Motor neuron (in vitro differentiated cells): ENCODE measurements around the gene IQCK. TPM values are rescaled to one million over a fixed set of nuclear protein-coding genes. Genes with fewer than 3 reads are reported as not detected.
A peak's percentile ranks its signal among the peaks of the same experiment; 100 is the strongest.
"Not testable (repeated sequence)": the region's sequence is repeated elsewhere in the genome, so short reads cannot be mapped to it uniquely, and the experiment has no call there.

ENCODE experiments used
- ATAC-seq, 8 experiments: fragments of 200-7000 bp; cut with Tn5 transposase; replicated peaks in 6 of 8; 2 replicates each; pipeline ENCODE4 v1.8.0; 2021; ENCODE audit warnings: mild to moderate bottlenecking in 8 of 8, moderate library complexity in 8 of 8
- H3K27ac ChIP-seq, 2 donors: fragments of 250-450 bp; sonication (Bioruptor Pico); 2 replicates each; pipeline ENCODE4 v1.9.0; 2021; ENCODE audit warnings: antibody characterized with exemption in 2 of 2, mild to moderate bottlenecking in 2 of 2, moderate library complexity in 1 of 2
- H3K4me1 ChIP-seq, 2 donors: fragments of 250-450 bp; sonication (Bioruptor Pico); replicated peaks in 1 of 2; 2 replicates each; pipeline ENCODE4 v1.6.1; 2021; ENCODE audit warnings: antibody characterized with exemption in 2 of 2, mild to moderate bottlenecking in 2 of 2, moderate library complexity in 1 of 2
- H3K4me3 ChIP-seq, 5 donors: fragments of 250-450 bp; sonication (Bioruptor Pico); 2 replicates each; pipeline ENCODE4 v1.9.0; 2021; ENCODE audit warnings: antibody characterized with exemption in 5 of 5, mild to moderate bottlenecking in 5 of 5, moderate library complexity in 4 of 5
- WGBS, 10 experiments: fragments of 450-650 bp; shearing (Covaris generic); methylation state at CpG; one replicate each; pipeline ENCODE4 v1.0.0; 2022; 5-methylcytosine and 5-hydroxymethylcytosine counted together
- in situ Hi-C, 9 experiments: fragments of 400-800 bp; cut with MboI; loops; one replicate each; pipeline ENCODE4 v1.15.0; 2021; ENCODE audit warnings: low sequenced_read_pairs in 9 of 9, low pct_unique_long_range_greater_than_20kb in 2 of 9; ENCODE audit not compliant: unreplicated experiment in 9 of 9
- total RNA-seq, 8 experiments: library from RNA; unstranded; fragments of 300-600 nt; gene quantifications; 2 replicates each; pipeline versions ENCODE4 v1.2.3 to v1.2.4, GENCODE V29; 2022

The IQCK gene
- total RNA-seq, 8 experiments from 2014 or later, result 7.0 to 44.1 (median 27.7) TPM

GRCh38 chr16:19712418-19713058 is 5.5 kb upstream of the IQCK start:
- WGBS, 10 experiments, result 97 to 100% (median 100%) methylated on average over 1 to 4 of the region's 11 CpGs; no CpG with 5 or more reads in 5 of the 10 experiments
- ATAC-seq, result no peak
- in situ Hi-C loops, result loop anchor here in 6 of 9 experiments (10.0 to 25.0 kb wide), 2 partner anchors 172 to 175 kb away; partner anchors contain the start of gene GPRC5B (in 6 of the 6)
- no peak overlapping the region for H3K4me3 ChIP-seq
- H3K4me1 ChIP-seq, result peaks cover 8% of the 10 kb centered on the region in 2 donors
- H3K27ac ChIP-seq, result no peak overlapping the region

- ATAC-seq, result no peak
- 50 to 100% (median 88%) methylated on average over 1 to 4 of the region's 6 CpGs; no CpG with 5 or more reads in 2 of the 10 experiments for WGBS, 10 experiments
- no peak overlapping the region for H3K27ac ChIP-seq
- in situ Hi-C loops, result loop anchor here in 6 of 9 experiments (10.0 to 25.0 kb wide), 2 partner anchors 171 to 174 kb away; partner anchors contain the start of gene GPRC5B (in 6 of the 6)
- H3K4me3 ChIP-seq, result no peak overlapping the region
- peaks cover 8% of the 10 kb centered on the region in 2 donors for H3K4me1 ChIP-seq
Measured at GRCh38 chr16:19713697-19714096, 4.4 kb upstream of the IQCK start.

- 77 to 100% (median 87%) methylated on average over 1 to 4 of the region's 5 CpGs; no CpG with 5 or more reads in 5 of the 10 experiments for WGBS, 10 experiments
- H3K4me3 ChIP-seq, result no peak overlapping the region
- H3K4me1 ChIP-seq, result peaks cover 16 to 18% of the 10 kb centered on the region in 2 donors
- in situ Hi-C loops, result loop anchor here in 6 of 9 experiments (10.0 to 25.0 kb wide), 2 partner anchors 169 to 172 kb away; partner anchors contain the start of gene GPRC5B (in 6 of the 6)
- no peak overlapping the region for H3K27ac ChIP-seq
- no peak for ATAC-seq
Measured at GRCh38 chr16:19715566-19715965, 2.5 kb upstream of the IQCK start.

- peaks cover 16 to 18% of the 10 kb centered on the region in 2 donors for H3K4me1 ChIP-seq
- peak overlapping the region in 2 of 5 donors; percentile 81 to 99 for H3K4me3 ChIP-seq
- no peak overlapping the region for H3K27ac ChIP-seq
- WGBS, 10 experiments, result 80 to 100% (median 83%) methylated on average over 1 of the region's 1 CpG; no CpG with 5 or more reads in 3 of the 10 experiments
- no peak for ATAC-seq
- in situ Hi-C loops, result loop anchor here in 6 of 9 experiments (10.0 to 25.0 kb wide), 2 partner anchors 169 to 171 kb away; partner anchors contain the start of gene GPRC5B (in 6 of the 6)
Measured at GRCh38 chr16:19716183-19716582, 1.9 kb upstream of the IQCK start.

GRCh38 chr16:19716728-19717127 is 1.3 kb upstream of the IQCK start:
- 0 to 34% (median 18%) methylated on average over 1 to 11 of the region's 11 CpGs; no CpG with 5 or more reads in 2 of the 10 experiments for WGBS, 10 experiments
- ATAC-seq, H3K27ac ChIP-seq: not testable (repeated sequence)
- Histone ChIP-seq H3K4me1 (peaks cover 16 to 18% of the 10 kb centered on the region in 2 donors), H3K4me3 (peak overlapping the region; percentile 56 to 99 (median 81))
- in situ Hi-C loops, result loop anchor here in 6 of 9 experiments (10.0 to 25.0 kb wide), 2 partner anchors 168 to 171 kb away; partner anchors contain the start of gene GPRC5B (in 6 of the 6)

- 0 to 6% (median 0%) methylated on average over 3 to 7 of the region's 10 CpGs; no CpG with 5 or more reads in 1 of the 10 experiments for WGBS, 10 experiments
- peaks cover 16 to 18% of the 10 kb centered on the region in 2 donors for H3K4me1 ChIP-seq
- H3K4me3 ChIP-seq, result peak overlapping the region; percentile 56 to 99 (median 81)
- in situ Hi-C loops, result loop anchor here in 6 of 9 experiments (10.0 to 25.0 kb wide), 2 partner anchors 167 to 170 kb away; partner anchors contain the start of gene GPRC5B (in 6 of the 6)
- peak overlapping the region; percentile 26 to 87 for H3K27ac ChIP-seq
- ATAC-seq, result peak in 2 of 8 experiments; percentile 1 to 3
Measured at GRCh38 chr16:19717314-19717713, 757 bp upstream of the IQCK start.

GRCh38 chr16:19718624-19718965 is 524 bp downstream of the IQCK start:
- in situ Hi-C loops, result loop anchor here in 6 of 9 experiments (10.0 to 25.0 kb wide), 2 partner anchors 166 to 169 kb away; partner anchors contain the start of gene GPRC5B (in 6 of the 6)
- peak in 4 of 8 experiments; percentile 17 to 24 (median 20) for ATAC-seq
- H3K4me3 ChIP-seq, result peak overlapping the region; percentile 56 to 99 (median 81)
- H3K27ac ChIP-seq, result peak overlapping the region; percentile 65 to 87
- WGBS, 10 experiments, result 7% methylated on average over 3 of the region's 21 CpGs; no CpG with 5 or more reads in 9 of the 10 experiments
- peaks cover 16 to 18% of the 10 kb centered on the region in 2 donors for H3K4me1 ChIP-seq

- no peak for ATAC-seq
- no peak overlapping the region for H3K4me3 ChIP-seq
- H3K27ac ChIP-seq, result no peak overlapping the region
- in situ Hi-C loops, result loop anchor here in 5 of 9 experiments (25.0 kb wide), 1 partner anchor 165 kb away; the partner anchor contains the start of gene GPRC5B (in 5 of the 5)
- 75 to 100% (median 94%) methylated on average over 2 to 10 of the region's 11 CpGs; no CpG with 5 or more reads in 1 of the 10 experiments for WGBS, 10 experiments
- peaks cover 8 to 9% of the 10 kb centered on the region in 2 donors for H3K4me1 ChIP-seq
Measured at GRCh38 chr16:19722269-19722952, 4.3 kb downstream of the IQCK start.

GRCh38 chr16:19722981-19723380 is 4.9 kb downstream of the IQCK start:
- in situ Hi-C loops, result loop anchor here in 5 of 9 experiments (25.0 kb wide), 1 partner anchor 164 kb away; the partner anchor contains the start of gene GPRC5B (in 5 of the 5)
- no peak for ATAC-seq
- no peak overlapping the region for H3K4me3 ChIP-seq
- 20 to 75% (median 50%) methylated on average over 1 to 3 of the region's 7 CpGs; no CpG with 5 or more reads in 3 of the 10 experiments for WGBS, 10 experiments
- H3K27ac ChIP-seq, result no peak overlapping the region
- H3K4me1 ChIP-seq, result peaks cover 8 to 9% of the 10 kb centered on the region in 2 donors

- in situ Hi-C loops, result no loop called here
- WGBS, 10 experiments, result 53 to 100% (median 96%) methylated on average over 1 to 3 of the region's 3 CpGs; no CpG with 5 or more reads in 1 of the 10 experiments
- Histone ChIP-seq H3K27ac (no peak overlapping the region), H3K4me3 (no peak overlapping the region), H3K4me1 (no peaks in the 10 kb centered on the region)
- no peak for ATAC-seq
Measured at GRCh38 chr16:19728636-19728965, 10.5 kb downstream of the IQCK start.

- WGBS, 10 experiments, result 83 to 100% (median 96%) methylated on average over 1 to 6 of the region's 6 CpGs
- ATAC-seq, result no peak
- in situ Hi-C loops, result no loop called here
Measured at GRCh38 chr16:19733551-19733950, 15.5 kb downstream of the IQCK start.

GRCh38 chr16:19735074-19735867 is 17.2 kb downstream of the IQCK start:
- in situ Hi-C loops, result no loop called here
- Histone ChIP-seq H3K27ac (no peak overlapping the region), H3K4me1 (no peaks in the 10 kb centered on the region), H3K4me3 (no peak overlapping the region)
- 20 to 100% (median 88%) methylated on average over 1 to 9 of the region's 9 CpGs; no CpG with 5 or more reads in 1 of the 10 experiments for WGBS, 10 experiments
- no peak for ATAC-seq

More at GRCh38 chr16:19733551-19733950, 15.5 kb downstream of the IQCK start:
- no peak overlapping the region for H3K27ac ChIP-seq
- H3K4me1 ChIP-seq, result no peaks in the 10 kb centered on the region
- H3K4me3 ChIP-seq, result no peak overlapping the region
